Mesodermal cell (in vitro differentiated cells): ENCODE results near the gene IL36A. TPM values are rescaled to one million over a fixed set of nuclear protein-coding genes. Genes with fewer than 3 reads are reported as not detected.

Source experiments
- H3K27ac ChIP-seq: 2 replicates; pipeline ENCODE4 v1.7.0; 2013; ENCODE audit warnings: mild to moderate bottlenecking, low read depth, low read length, moderate library complexity; ENCODE audit not compliant: severe bottlenecking
- H3K36me3 ChIP-seq: 2 replicates; pipeline ENCODE4 v1.7.1; 2013; ENCODE audit warnings: mild to moderate bottlenecking, low read length, moderate library complexity; ENCODE audit not compliant: control insufficient read depth, insufficient read depth
- H3K4me1 ChIP-seq: one replicate; pipeline ENCODE4 v1.7.1; 2013; ENCODE audit warnings: mild to moderate bottlenecking, low read length; ENCODE audit not compliant: insufficient read depth, control insufficient read depth, poor library complexity, severe bottlenecking
- H3K4me3 ChIP-seq: 2 replicates; pipeline ENCODE4 v1.7.0; 2013; ENCODE audit warnings: low read length, control low read depth, mild to moderate bottlenecking; ENCODE audit not compliant: insufficient read depth, poor library complexity, severe bottlenecking; ENCODE audit errors: extremely low read depth
- H3K9me3 ChIP-seq: 2 replicates; pipeline ENCODE4 v1.7.1; 2013; ENCODE audit warnings: mild to moderate bottlenecking, low read length, moderate library complexity; ENCODE audit not compliant: control insufficient read depth
- WGBS, 2 experiments: methylation state at CpG; one replicate each; pipeline ENCODE4 v1.1.5; 2013; ENCODE audit warnings: missing lambda C conversion rate in 2 of 2; ENCODE audit not compliant: insufficient coverage in 2 of 2; 5-methylcytosine and 5-hydroxymethylcytosine counted together
- polyA plus RNA-seq, 2 experiments: library from polyadenylated mRNA; stranded (reverse); fragments of 50-300 nt; gene quantifications; one replicate each; pipeline ENCODE4 v1.2.3, GENCODE V29; 2013

The IL36A gene, protein sequence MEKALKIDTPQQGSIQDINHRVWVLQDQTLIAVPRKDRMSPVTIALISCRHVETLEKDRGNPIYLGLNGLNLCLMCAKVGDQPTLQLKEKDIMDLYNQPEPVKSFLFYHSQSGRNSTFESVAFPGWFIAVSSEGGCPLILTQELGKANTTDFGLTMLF
- polyA plus RNA-seq (2013, experiment 1 of 2), result not detected
- not detected for polyA plus RNA-seq (2013, experiment 2 of 2)

- Histone ChIP-seq H3K9me3 (peaks cover 2% of the 10 kb centered on the region), H3K27ac (no peak within 1 kb of the TSS), H3K4me1 (peaks cover 3% of the 10 kb centered on the region), H3K36me3 (no peaks in the 10 kb centered on the region), H3K4me3 (no peak within 1 kb of the TSS)
- WGBS, 2 experiments, result 87 to 93% methylated on average over 3 of the region's 3 CpGs
Observed at GRCh38 chr2:113005030-113005509, at the start of gene IL36A. Gene IL36A, plus strand, starts transcription at chr2:113005459. Its CDS starts 413 bp downstream, at chr2:113005872.

DNA sequence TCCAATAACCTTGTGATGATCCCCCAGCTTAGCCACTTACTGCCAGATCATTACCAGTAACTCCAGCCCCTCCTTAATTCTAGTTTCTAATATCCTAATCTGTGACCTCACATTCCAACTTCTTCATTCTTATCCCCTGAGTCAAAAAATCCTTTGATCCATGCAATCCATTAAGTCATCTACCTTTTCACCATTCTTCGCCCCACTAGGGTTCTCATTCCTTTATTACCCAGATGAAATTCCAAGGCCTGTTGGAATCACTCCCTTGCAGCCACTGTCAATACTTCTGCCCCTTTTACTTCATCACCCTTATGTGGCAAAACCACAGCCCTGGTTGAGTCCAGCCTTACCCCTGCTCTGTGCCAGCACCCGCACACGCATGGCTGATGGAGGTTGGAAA is 47.7 kb upstream of the IL36A start:
- H3K4me1 ChIP-seq, result peaks cover 5% of the 10 kb centered on the region
- H3K36me3 ChIP-seq, result no peaks in the 10 kb centered on the region
- no peak overlapping the region for H3K4me3 ChIP-seq
- 94 to 97% methylated on average over 3 of the region's 3 CpGs for WGBS, 2 experiments
- H3K27ac ChIP-seq, result no peak overlapping the region
- H3K9me3 ChIP-seq, result no peaks in the 10 kb centered on the region

DNA sequence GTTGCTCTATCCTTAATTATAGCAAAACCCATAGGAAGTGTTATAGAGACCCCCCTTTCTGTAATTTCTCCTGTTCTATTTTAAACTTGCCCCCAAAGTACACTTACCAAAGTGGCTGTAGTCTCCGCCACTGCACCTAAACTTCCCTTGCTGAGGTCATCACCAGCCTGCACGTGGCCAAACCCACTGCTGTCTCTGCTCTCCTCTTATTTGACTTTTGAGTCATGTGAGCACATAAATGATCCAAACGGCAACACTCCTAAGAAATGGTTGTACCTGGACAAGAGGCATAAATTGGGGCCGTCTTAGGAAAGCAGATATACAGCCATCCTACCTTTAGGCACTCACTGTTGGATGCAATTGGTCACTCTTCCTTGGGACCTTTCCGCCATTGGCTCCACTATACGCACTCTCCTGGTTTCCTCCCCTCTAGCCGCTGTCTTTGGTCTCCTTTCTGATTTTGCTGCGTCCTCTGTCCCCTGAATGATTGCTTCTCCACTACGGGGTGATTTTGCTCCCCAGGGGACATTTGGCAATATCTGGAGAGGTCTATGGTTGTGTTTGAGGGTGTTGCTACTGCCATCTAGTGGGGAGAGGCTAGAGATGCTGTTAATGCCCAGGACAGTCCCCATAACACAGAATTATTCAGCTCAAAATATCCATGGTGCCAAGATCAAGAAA is 46.7 kb upstream of the IL36A start:
- Histone ChIP-seq H3K36me3 (no peaks in the 10 kb centered on the region), H3K9me3 (no peaks in the 10 kb centered on the region), H3K4me3 (no peak overlapping the region), H3K4me1 (peaks cover 5% of the 10 kb centered on the region), H3K27ac (no peak overlapping the region)
- WGBS, 2 experiments, result 69 to 71% methylated on average over 7 of the region's 9 CpGs

GRCh38 chr2:112959109-112959812 is 46.0 kb upstream of the IL36A start:
- Histone ChIP-seq H3K4me1 (peaks cover 5% of the 10 kb centered on the region), H3K4me3 (no peak overlapping the region), H3K36me3 (no peaks in the 10 kb centered on the region), H3K9me3 (no peaks in the 10 kb centered on the region), H3K27ac (no peak overlapping the region)
- 83% methylated on average over 12 to 13 of the region's 14 CpGs for WGBS, 2 experiments

GRCh38 chr2:112960230-112960825 is 44.9 kb upstream of the IL36A start:
- H3K36me3 ChIP-seq, result no peaks in the 10 kb centered on the region
- H3K9me3 ChIP-seq, result no peaks in the 10 kb centered on the region
- no peak overlapping the region for H3K27ac ChIP-seq
- 63 to 78% methylated on average over 1 of the region's 2 CpGs for WGBS, 2 experiments
- peaks cover 5% of the 10 kb centered on the region for H3K4me1 ChIP-seq
- no peak overlapping the region for H3K4me3 ChIP-seq

DNA sequence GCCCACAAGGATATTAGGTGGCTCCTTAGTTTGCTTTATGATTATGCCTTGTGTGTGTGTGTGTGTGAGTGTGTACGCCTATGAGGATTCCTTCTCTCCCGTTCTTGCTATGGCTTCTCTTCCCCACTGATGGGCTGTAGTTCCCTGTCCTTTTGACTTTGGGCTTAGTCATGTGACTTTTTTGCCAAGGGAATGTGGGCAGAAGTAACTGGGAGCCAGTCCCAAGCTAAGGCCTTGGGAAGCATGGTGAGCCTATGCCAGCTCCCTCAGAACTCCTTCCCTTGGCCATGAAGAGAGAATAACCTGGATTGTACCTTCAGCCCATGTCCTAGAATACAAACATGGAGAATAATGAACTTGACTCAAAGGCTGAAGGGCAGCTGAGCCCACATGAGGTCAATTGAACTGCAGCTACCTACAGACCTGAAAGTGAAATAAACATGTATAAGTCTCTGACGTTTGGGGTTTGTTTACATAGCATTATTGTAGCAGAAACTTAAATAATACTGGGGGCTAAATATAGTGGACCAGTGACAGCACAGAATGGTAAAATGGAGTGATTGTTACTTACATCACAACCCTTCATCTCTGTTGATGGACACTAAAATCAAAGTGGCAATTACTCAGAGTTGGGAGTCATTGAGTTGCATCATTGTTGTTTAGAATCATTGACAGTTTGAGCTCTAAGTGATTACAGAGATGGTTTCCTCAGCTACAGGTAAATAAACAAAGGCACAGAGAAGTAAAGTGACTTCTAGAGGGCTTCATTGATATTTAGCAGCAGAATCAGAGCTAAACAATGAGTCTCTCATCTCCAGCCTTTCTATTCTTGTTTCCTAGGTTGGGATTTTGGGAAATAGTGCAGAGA is 42.7 kb upstream of the IL36A start:
- no peaks in the 10 kb centered on the region for H3K36me3 ChIP-seq
- H3K9me3 ChIP-seq, result no peaks in the 10 kb centered on the region
- WGBS, 2 experiments, result 100% methylated on average over 2 of the region's 3 CpGs; no CpG with 5 or more reads in 1 of the 2 experiments
- H3K27ac ChIP-seq, result no peak overlapping the region
- H3K4me3 ChIP-seq, result no peak overlapping the region
- H3K4me1 ChIP-seq, result no peaks in the 10 kb centered on the region

GRCh38 chr2:112967023-112967422 is 38.2 kb upstream of the IL36A start:
- Histone ChIP-seq H3K4me3 (no peak overlapping the region), H3K27ac (no peak overlapping the region), H3K4me1 (no peaks in the 10 kb centered on the region), H3K9me3 (no peaks in the 10 kb centered on the region), H3K36me3 (no peaks in the 10 kb centered on the region)
- no CpG with 5 or more reads among the region's 2 CpGs for WGBS, 2 experiments

- Histone ChIP-seq H3K4me3 (no peak overlapping the region), H3K9me3 (no peaks in the 10 kb centered on the region), H3K27ac (no peak overlapping the region), H3K36me3 (no peaks in the 10 kb centered on the region), H3K4me1 (no peaks in the 10 kb centered on the region)
- 93 to 100% methylated on average over 2 to 4 of the region's 5 CpGs for WGBS, 2 experiments
Observed at GRCh38 chr2:112972423-112973086, 32.7 kb upstream of the IL36A start.

GRCh38 chr2:112973156-112973555 is 32.1 kb upstream of the IL36A start:
- Histone ChIP-seq H3K36me3 (no peaks in the 10 kb centered on the region), H3K4me3 (no peak overlapping the region), H3K27ac (no peak overlapping the region), H3K4me1 (no peaks in the 10 kb centered on the region), H3K9me3 (no peaks in the 10 kb centered on the region)
- WGBS, 2 experiments, result 52 to 56% methylated on average over 2 of the region's 2 CpGs
